Measurements from ENCODE around the gene ZFAND3.

DNA sequence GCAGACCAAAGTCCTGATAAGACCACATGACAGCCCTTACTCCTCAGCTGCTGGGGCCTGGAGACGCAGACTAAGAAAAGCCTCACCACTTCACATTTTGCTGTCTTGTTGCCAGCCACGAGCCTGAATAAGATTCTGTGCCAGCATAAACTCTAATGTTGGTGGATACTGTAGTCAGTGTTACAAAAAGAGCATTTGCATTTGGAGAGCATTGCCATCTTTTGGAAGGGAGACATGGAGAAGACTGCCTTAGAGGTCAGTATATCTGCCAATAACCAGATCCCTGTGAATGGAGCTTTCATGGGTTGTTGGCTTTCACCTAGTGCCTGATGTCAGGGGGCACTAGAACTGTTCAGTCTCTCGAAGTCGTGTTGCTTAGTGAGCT lies 315.2 kb downstream of the ZFAND3 start:
- TF ChIP-seq EZH2 (IDR thresholded peaks at IDR 0.05; ENCODE audit: low read length, missing control alignments) = no peak
- TF ChIP-seq, protein P1, sequence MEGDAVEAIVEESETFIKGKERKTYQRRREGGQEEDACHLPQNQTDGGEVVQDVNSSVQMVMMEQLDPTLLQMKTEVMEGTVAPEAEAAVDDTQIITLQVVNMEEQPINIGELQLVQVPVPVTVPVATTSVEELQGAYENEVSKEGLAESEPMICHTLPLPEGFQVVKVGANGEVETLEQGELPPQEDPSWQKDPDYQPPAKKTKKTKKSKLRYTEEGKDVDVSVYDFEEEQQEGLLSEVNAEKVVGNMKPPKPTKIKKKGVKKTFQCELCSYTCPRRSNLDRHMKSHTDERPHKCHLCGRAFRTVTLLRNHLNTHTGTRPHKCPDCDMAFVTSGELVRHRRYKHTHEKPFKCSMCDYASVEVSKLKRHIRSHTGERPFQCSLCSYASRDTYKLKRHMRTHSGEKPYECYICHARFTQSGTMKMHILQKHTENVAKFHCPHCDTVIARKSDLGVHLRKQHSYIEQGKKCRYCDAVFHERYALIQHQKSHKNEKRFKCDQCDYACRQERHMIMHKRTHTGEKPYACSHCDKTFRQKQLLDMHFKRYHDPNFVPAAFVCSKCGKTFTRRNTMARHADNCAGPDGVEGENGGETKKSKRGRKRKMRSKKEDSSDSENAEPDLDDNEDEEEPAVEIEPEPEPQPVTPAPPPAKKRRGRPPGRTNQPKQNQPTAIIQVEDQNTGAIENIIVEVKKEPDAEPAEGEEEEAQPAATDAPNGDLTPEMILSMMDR (conservative IDR thresholded peaks at IDR 0.05 in 1 of 2, IDR thresholded peaks at IDR 0.05 in 1 of 2; ENCODE audit: low read depth in 1 of 2, low read length in 2 of 2) = no peak

All from fibroblast of lung (primary cell).